IMR-90 (cell line): Measurements from ENCODE around the gene LSM2. TPM values are rescaled to one million over a fixed set of nuclear protein-coding genes. Genes with fewer than 3 reads are reported as not detected.
A peak's percentile ranks its signal among the peaks of the same experiment; 100 is the strongest.

Source experiments
- ATAC-seq: fragments of 200-7000 bp; cut with Tn5 transposase; 2 replicates; pipeline ENCODE4 v1.9.1; 2020; ENCODE audit warnings: low read depth, mild to moderate bottlenecking, moderate library complexity
- BruUV-seq: library from RNA; stranded (reverse); fragments of 400-500 nt; replicated peaks from 2 replicates; lab custom pipeline; 2021; lab: Mats Ljungman, UMichigan
- CTCF ChIA-PET: fragments of 300-600 bp; formaldehyde crosslinking; extraction: SDS; loops from one replicate; lab custom pipeline; 2021; ENCODE audit warnings: antibody characterized with exemption; lab: Yijun Ruan, JAX
- POLR2A ChIA-PET: fragments of 300-600 bp; sonication (Branson Sonifier 250); formaldehyde crosslinking; loops from one replicate; lab custom pipeline; 2022; ENCODE audit warnings: antibody characterized with exemption; ENCODE audit not compliant: unreplicated experiment; lab: Charles Lee
- DNase-seq: peaks from one replicate; pipeline ENCODE4 v3.0.0; 2013
- H2AFZ ChIP-seq: replicated peaks from 2 replicates; pipeline ENCODE3; 2013; ENCODE audit warnings: low read length, mild to moderate bottlenecking; ENCODE audit not compliant: poor library complexity
- H2AK5ac ChIP-seq: 2 replicates; pipeline ENCODE4 v1.6.1; 2013; ENCODE audit warnings: low read depth, low read length, inconsistent platforms
- H2AK9ac ChIP-seq: replicated peaks from 2 replicates; pipeline ENCODE3; 2013; ENCODE audit warnings: mild to moderate bottlenecking, low read depth, low read length, moderate library complexity; ENCODE audit not compliant: poor library complexity
- H2BK120ac ChIP-seq: 2 replicates; pipeline ENCODE4 v1.6.1; 2013; ENCODE audit warnings: low read depth, low read length, inconsistent platforms
- H2BK15ac ChIP-seq: 3 replicates; pipeline ENCODE4 v1.6.1; 2013; ENCODE audit warnings: low read depth, low read length, inconsistent platforms
- H2BK20ac ChIP-seq: 2 replicates; pipeline ENCODE4 v1.6.1; 2013; ENCODE audit warnings: low read depth, mild to moderate bottlenecking, inconsistent platforms, low read length, moderate library complexity
- H2BK5ac ChIP-seq: 2 replicates; pipeline ENCODE4 v1.6.1; 2013; ENCODE audit warnings: mild to moderate bottlenecking, low read depth, low read length, inconsistent platforms; ENCODE audit not compliant: poor library complexity, severe bottlenecking
- H3K14ac ChIP-seq: replicated peaks from 2 replicates; pipeline ENCODE4 v1.6.1; 2013; ENCODE audit warnings: low read depth, low read length, inconsistent platforms
- H3K18ac ChIP-seq: 2 replicates; pipeline ENCODE4 v1.6.1; 2013; ENCODE audit warnings: low read depth, low read length, control low read depth
- H3K23ac ChIP-seq: 2 replicates; pipeline ENCODE4 v1.6.1; 2013; ENCODE audit warnings: low read depth, low read length, inconsistent platforms
- H3K27ac ChIP-seq: 2 replicates; pipeline ENCODE4 v1.5.1; 2013; ENCODE audit warnings: mild to moderate bottlenecking, control low read depth, low read length; ENCODE audit not compliant: insufficient read depth
- H3K27me3 ChIP-seq: 2 replicates; pipeline ENCODE4 v1.6.1; 2013; ENCODE audit warnings: low read length; ENCODE audit not compliant: control insufficient read depth, insufficient read depth
- H3K36me3 ChIP-seq: 2 replicates; pipeline ENCODE4 v1.6.1; 2013; ENCODE audit warnings: low read length, mixed read lengths; ENCODE audit not compliant: control insufficient read depth, insufficient read depth
- H3K4ac ChIP-seq: 2 replicates; pipeline ENCODE4 v1.6.1; 2013; ENCODE audit warnings: low read depth, low read length, inconsistent platforms
- H3K4me1 ChIP-seq: 2 replicates; pipeline ENCODE4 v1.6.1; 2013; ENCODE audit warnings: low read length, mixed read lengths; ENCODE audit not compliant: control insufficient read depth, insufficient read depth
- H3K4me2 ChIP-seq: 2 replicates; pipeline ENCODE4 v1.6.1; 2013; ENCODE audit warnings: low read depth, mild to moderate bottlenecking, control low read depth, low read length, moderate library complexity
- H3K4me3 ChIP-seq: 2 replicates; pipeline ENCODE4 v1.5.1; 2013; ENCODE audit warnings: low read depth, mild to moderate bottlenecking, control low read depth, low read length, moderate library complexity; ENCODE audit not compliant: insufficient read depth
- H3K56ac ChIP-seq: 2 replicates; pipeline ENCODE4 v1.6.1; 2013; ENCODE audit warnings: low read length, inconsistent platforms; ENCODE audit not compliant: insufficient read depth; ENCODE audit errors: extremely low read depth
- H3K79me1 ChIP-seq, 2 experiments: 2 replicates each; pipeline ENCODE4 v1.6.1; 2013; ENCODE audit warnings: low read length in 2 of 2, inconsistent platforms in 1 of 2, low read depth in 1 of 2
- H3K9ac ChIP-seq: 2 replicates; pipeline ENCODE4 v1.6.1; 2013; ENCODE audit warnings: low read depth, low read length, control low read depth
- H3K9me1 ChIP-seq: 2 replicates; pipeline ENCODE4 v1.6.1; 2013; ENCODE audit warnings: low read length, inconsistent platforms; ENCODE audit not compliant: insufficient read depth
- H3K9me3 ChIP-seq: 2 replicates; pipeline ENCODE4 v1.6.1; 2013; ENCODE audit warnings: low read length; ENCODE audit not compliant: control insufficient read depth, insufficient read depth
- H4K20me1 ChIP-seq: 2 replicates; pipeline ENCODE4 v1.6.1; 2013; ENCODE audit warnings: low read length, inconsistent platforms; ENCODE audit not compliant: insufficient read depth
- H4K5ac ChIP-seq: 2 replicates; pipeline ENCODE4 v1.6.1; 2013; ENCODE audit warnings: mild to moderate bottlenecking, low read depth, low read length, control low read depth
- H4K8ac ChIP-seq, 2 experiments: 2 replicates each; pipeline ENCODE4 v1.6.1; 2013; ENCODE audit warnings: low read depth in 2 of 2, low read length in 2 of 2, control low read depth in 1 of 2, inconsistent platforms in 1 of 2
- H4K91ac ChIP-seq: 2 replicates; pipeline ENCODE4 v1.6.1; 2013; ENCODE audit warnings: low read depth, low read length, inconsistent platforms; ENCODE audit not compliant: insufficient read depth
- BHLHE40 ChIP-seq: fragments of 150-350 bp; IDR thresholded peaks from 2 replicates; pipeline ENCODE4 v1.6.1; 2016; ENCODE audit warnings: mild to moderate bottlenecking, low read depth, low read length
- CEBPB ChIP-seq: IDR thresholded peaks from 2 replicates; pipeline ENCODE4 v1.6.1; 2012; ENCODE audit warnings: low read depth, low read length, improper control_type of control experiment
- CHD1 ChIP-seq: IDR thresholded peaks from 2 replicates; pipeline ENCODE4 v1.6.1; 2012; ENCODE audit warnings: low read depth, low read length, improper control_type of control experiment
- FOS ChIP-seq: fragments of 150-350 bp; IDR thresholded peaks from 2 replicates; pipeline ENCODE4 v1.6.1; 2016; ENCODE audit warnings: low read depth, low read length
- MAFK ChIP-seq: IDR thresholded peaks from 2 replicates; pipeline ENCODE4 v1.6.1; 2012; ENCODE audit warnings: low read depth, low read length, improper control_type of control experiment
- MAZ ChIP-seq: IDR thresholded peaks from 2 replicates; pipeline ENCODE4 v1.6.1; 2012; ENCODE audit warnings: low read depth, mild to moderate bottlenecking, low read length, improper control_type of control experiment, moderate library complexity, borderline replicate concordance
- MXI1 ChIP-seq: IDR thresholded peaks from 2 replicates; pipeline ENCODE4 v1.6.1; 2012; ENCODE audit warnings: low read depth, mild to moderate bottlenecking, low read length, moderate library complexity, borderline replicate concordance
- NFE2L2 ChIP-seq: fragments of 150-350 bp; IDR thresholded peaks from 2 replicates; pipeline ENCODE4 v1.6.1; 2016; ENCODE audit warnings: low read depth, mild to moderate bottlenecking, low read length
- POLR2A ChIP-seq: IDR thresholded peaks from 2 replicates; pipeline ENCODE4 v1.6.1; 2012; ENCODE audit warnings: mild to moderate bottlenecking, low read depth, low read length
- RAD21 ChIP-seq: IDR thresholded peaks from 2 replicates; pipeline ENCODE4 v1.6.1; 2012; ENCODE audit warnings: low read length, improper control_type of control experiment
- RCOR1 ChIP-seq: IDR thresholded peaks from 2 replicates; pipeline ENCODE4 v1.6.1; 2012; ENCODE audit warnings: mild to moderate bottlenecking, low read length, improper control_type of control experiment; ENCODE audit not compliant: insufficient replicate concordance
- RFX5 ChIP-seq: IDR thresholded peaks from 2 replicates; pipeline ENCODE4 v1.8.0; 2012; ENCODE audit warnings: low read depth, mild to moderate bottlenecking, low read length, moderate library complexity
- SMC3 ChIP-seq: fragments of 150-350 bp; IDR thresholded peaks from 2 replicates; pipeline ENCODE4 v1.6.1; 2016; ENCODE audit warnings: low read depth, mild to moderate bottlenecking, antibody characterized with exemption, low read length, moderate library complexity
- WGBS, 2 experiments: methylation state at CpG; one replicate each; pipeline versions ENCODE4 v1.1.5 to v1.1.7; 2013; ENCODE audit warnings: missing lambda C conversion rate in 2 of 2; ENCODE audit not compliant: insufficient read length in 1 of 2; ENCODE audit errors: extremely low coverage in 2 of 2; 5-methylcytosine and 5-hydroxymethylcytosine counted together
- dilution Hi-C: fragments of 300-500 bp; cut with HindIII; formaldehyde crosslinking; loops from one replicate; pipeline ENCODE4 v1.14.3; 2018; ENCODE audit warnings: low sequenced_read_pairs; ENCODE audit not compliant: unreplicated experiment
- in situ Hi-C: fragments of 300-500 bp; cut with MboI; formaldehyde crosslinking; loops from 3 replicates; pipeline ENCODE4 v1.14.3; 2019; ENCODE audit warnings: low sequenced_read_pairs, inconsistent platforms, mixed read lengths
- intact Hi-C: fragments of 100-400 bp; cut with micrococcal nuclease; formaldehyde crosslinking; loops from 2 replicates; pipeline ENCODE4 v1.10.0; 2022
- polyA plus RNA-seq, 3 experiments: library from polyadenylated mRNA; depleted of rRNA; stranded (reverse); fragments of >200 nt; gene quantifications; 2 replicates each; pipeline ENCODE4 v1.2.3, GENCODE V29; 2012; ENCODE audit warnings: low replicate concordance in 1 of 3
- total RNA-seq: library from RNA; depleted of rRNA; stranded (reverse); fragments of >200 nt; gene quantifications from 2 replicates; pipeline ENCODE4 v1.2.3, GENCODE V29; 2012
- TF ChIP-seq, protein P1 (sequence below): fragments of 150-350 bp; IDR thresholded peaks from 2 replicates; pipeline ENCODE4 v1.6.1; 2016; ENCODE audit warnings: low read depth, mild to moderate bottlenecking, low read length, moderate library complexity, borderline replicate concordance
- TF ChIP-seq, protein P2 (sequence below): conservative IDR thresholded peaks from 2 replicates; pipeline ENCODE4 v1.5.1; 2012; ENCODE audit warnings: mild to moderate bottlenecking, low read depth, low read length, improper control_type of control experiment
- TF ChIP-seq, protein P3 (sequence below): fragments of 150-350 bp; IDR thresholded peaks from 2 replicates; pipeline ENCODE4 v1.6.1; 2017; ENCODE audit warnings: mild to moderate bottlenecking, antibody characterized with exemption, low read length, low read depth

Gene LSM2
- total and polyA plus RNA-seq, 2 of the 4 experiments (the other 2 are of a cell fraction) = 56.3 to 61.0 TPM

DNA sequence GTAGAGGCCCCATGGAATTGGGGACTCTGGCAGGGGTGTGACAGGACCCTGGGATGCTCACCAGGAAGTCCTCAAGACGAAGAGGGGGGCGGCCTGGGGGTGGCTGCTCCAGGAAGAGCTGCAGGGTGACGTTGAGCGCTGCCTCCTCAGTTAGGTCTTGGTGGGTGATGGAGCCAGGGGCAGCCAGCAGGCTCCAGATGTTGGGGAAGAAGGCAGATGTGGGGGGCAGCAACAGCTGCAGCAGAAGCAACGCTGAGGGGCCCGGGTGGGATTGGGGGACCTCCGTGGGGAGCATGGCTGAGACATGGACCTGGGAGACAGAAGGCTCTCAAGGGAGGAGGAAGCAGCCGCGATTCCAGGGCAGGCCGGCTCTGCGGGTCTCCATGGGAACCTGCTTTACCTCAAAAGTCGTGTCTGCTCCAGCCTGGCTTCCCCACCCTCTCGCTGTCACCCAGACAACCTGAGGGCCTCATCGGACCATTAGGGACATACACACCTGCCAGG lies 30.2 kb downstream of the LSM2 start:
- Histone ChIP-seq H4K91ac (no peak overlapping the region; the same call in 1 of the 2 replicates), H3K4me3 (no peak overlapping the region), H3K9me3 (no peaks in the 10 kb centered on the region), H2BK15ac (no peak overlapping the region), H3K27ac (no peak overlapping the region), H3K9me1 (0 out of 2 replicates have a peak, but pooled peaks cover 8% of the 10 kb centered on the region), H3K14ac (0 out of 2 replicates have a peak overlapping the region, but pooled peaks have one; percentile 59), H3K4me2 (no peak overlapping the region), H3K56ac (no peak overlapping the region), H3K4me1 (peaks cover 10% of the 10 kb centered on the region), H2AK5ac (peak overlapping the region; percentile 43), H3K27me3 (no peaks in the 10 kb centered on the region), H4K5ac (no peak overlapping the region), H2BK20ac (no peak overlapping the region), H4K8ac (peak overlapping the region in 1 of 2 experiments; percentile 75; a peak in 1 of 4 replicates), H2BK120ac (no peak overlapping the region), H3K18ac (no peak overlapping the region), H4K20me1 (no peaks in the 10 kb centered on the region), H3K4ac (peak overlapping the region; percentile 73), H2AFZ (peak overlapping the region; percentile 83), H3K23ac (no peak overlapping the region), H3K36me3 (peaks cover 34% of the 10 kb centered on the region), H2AK9ac (peak overlapping the region; percentile 96), H3K9ac (no peak overlapping the region), H3K79me1 (0 out of 4 replicates have a peak, but pooled peaks cover 0 to 2% of the 10 kb centered on the region in 2 experiments), H2BK5ac (no peak overlapping the region)
- CTCF ChIA-PET = no interaction called here
- dilution Hi-C loops (no loop called here), intact Hi-C loops (no loop called here), in situ Hi-C loops (no loop called here)
- DNase-seq (no peak), ATAC-seq (0 out of 2 replicates have a peak, but pooled peaks have one; percentile 6)
- POLR2A ChIA-PET = no interaction called here
- 68% methylated on average over 9 of the region's 14 CpGs; no CpG with 5 or more reads in 1 of the 2 experiments for whole genome bisulfite sequencing, 2 experiments
- TF ChIP-seq NFE2L2 = no peak
- TF ChIP-seq, protein P1, sequence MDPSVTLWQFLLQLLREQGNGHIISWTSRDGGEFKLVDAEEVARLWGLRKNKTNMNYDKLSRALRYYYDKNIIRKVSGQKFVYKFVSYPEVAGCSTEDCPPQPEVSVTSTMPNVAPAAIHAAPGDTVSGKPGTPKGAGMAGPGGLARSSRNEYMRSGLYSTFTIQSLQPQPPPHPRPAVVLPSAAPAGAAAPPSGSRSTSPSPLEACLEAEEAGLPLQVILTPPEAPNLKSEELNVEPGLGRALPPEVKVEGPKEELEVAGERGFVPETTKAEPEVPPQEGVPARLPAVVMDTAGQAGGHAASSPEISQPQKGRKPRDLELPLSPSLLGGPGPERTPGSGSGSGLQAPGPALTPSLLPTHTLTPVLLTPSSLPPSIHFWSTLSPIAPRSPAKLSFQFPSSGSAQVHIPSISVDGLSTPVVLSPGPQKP = no peak
- TF ChIP-seq MAFK = no peak
- TF ChIP-seq MAZ = no peak
- no peak for TF ChIP-seq BHLHE40
- TF ChIP-seq, protein P2, sequence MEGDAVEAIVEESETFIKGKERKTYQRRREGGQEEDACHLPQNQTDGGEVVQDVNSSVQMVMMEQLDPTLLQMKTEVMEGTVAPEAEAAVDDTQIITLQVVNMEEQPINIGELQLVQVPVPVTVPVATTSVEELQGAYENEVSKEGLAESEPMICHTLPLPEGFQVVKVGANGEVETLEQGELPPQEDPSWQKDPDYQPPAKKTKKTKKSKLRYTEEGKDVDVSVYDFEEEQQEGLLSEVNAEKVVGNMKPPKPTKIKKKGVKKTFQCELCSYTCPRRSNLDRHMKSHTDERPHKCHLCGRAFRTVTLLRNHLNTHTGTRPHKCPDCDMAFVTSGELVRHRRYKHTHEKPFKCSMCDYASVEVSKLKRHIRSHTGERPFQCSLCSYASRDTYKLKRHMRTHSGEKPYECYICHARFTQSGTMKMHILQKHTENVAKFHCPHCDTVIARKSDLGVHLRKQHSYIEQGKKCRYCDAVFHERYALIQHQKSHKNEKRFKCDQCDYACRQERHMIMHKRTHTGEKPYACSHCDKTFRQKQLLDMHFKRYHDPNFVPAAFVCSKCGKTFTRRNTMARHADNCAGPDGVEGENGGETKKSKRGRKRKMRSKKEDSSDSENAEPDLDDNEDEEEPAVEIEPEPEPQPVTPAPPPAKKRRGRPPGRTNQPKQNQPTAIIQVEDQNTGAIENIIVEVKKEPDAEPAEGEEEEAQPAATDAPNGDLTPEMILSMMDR = no peak
- TF ChIP-seq RAD21 = no peak
- no peak for TF ChIP-seq RCOR1
- no peak for TF ChIP-seq FOS
- no peak for TF ChIP-seq SMC3
- TF ChIP-seq, protein P3, sequence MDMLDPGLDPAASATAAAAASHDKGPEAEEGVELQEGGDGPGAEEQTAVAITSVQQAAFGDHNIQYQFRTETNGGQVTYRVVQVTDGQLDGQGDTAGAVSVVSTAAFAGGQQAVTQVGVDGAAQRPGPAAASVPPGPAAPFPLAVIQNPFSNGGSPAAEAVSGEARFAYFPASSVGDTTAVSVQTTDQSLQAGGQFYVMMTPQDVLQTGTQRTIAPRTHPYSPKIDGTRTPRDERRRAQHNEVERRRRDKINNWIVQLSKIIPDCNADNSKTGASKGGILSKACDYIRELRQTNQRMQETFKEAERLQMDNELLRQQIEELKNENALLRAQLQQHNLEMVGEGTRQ = no peak
- no peak for TF ChIP-seq CHD1
- no peak for TF ChIP-seq CEBPB
- TF ChIP-seq RFX5 = no peak
- TF ChIP-seq MXI1 = no peak
- TF ChIP-seq POLR2A = no peak
- BruUV-seq = no TSS peak
